Stimulated activated naive CD8-positive, alpha-beta T cell treated with anti-CD3 and anti-CD28 coated beads, Interleukin-15, amount 100 ng/mL, for 72 hours (primary cell): ENCODE results near the gene MAP4K3.
"Not testable (repeated sequence)": the region's sequence is repeated elsewhere in the genome, so short reads cannot be mapped to it uniquely, and the experiment has no call there.

Source experiments
- ATAC-seq: fragments of 150-1000 bp; cut with Tn5 transposase; 2 replicates; pipeline ENCODE4 v1.10.0; 2021; ENCODE audit warnings: mild to moderate bottlenecking, moderate library complexity
- DNase-seq, 2 donors: peaks; one replicate each; pipeline ENCODE4 v3.0.0; 2021 to 2022
- H3K27ac Mint-ChIP-seq, 2 donors: one replicate each; pipeline ENCODE4 v1.8.0; 2022; ENCODE audit warnings: mild to moderate bottlenecking in 2 of 2, mixed read lengths in 2 of 2, moderate library complexity in 2 of 2
- H3K27me3 Mint-ChIP-seq: one replicate; pipeline ENCODE4 v1.8.0; 2022; ENCODE audit warnings: mixed read lengths
- H3K4me1 Mint-ChIP-seq: one replicate; pipeline ENCODE4 v1.8.0; 2022; ENCODE audit warnings: mild to moderate bottlenecking, mixed read lengths
- H3K4me3 Mint-ChIP-seq, 2 donors: one replicate each; pipeline ENCODE4 v1.8.0; 2022; ENCODE audit warnings: mild to moderate bottlenecking in 2 of 2, mixed read lengths in 2 of 2, moderate library complexity in 1 of 2
- H3K9me3 Mint-ChIP-seq, 2 donors: one replicate each; pipeline ENCODE4 v1.8.0; 2022; ENCODE audit warnings: mixed read lengths in 2 of 2

MAP4K3 gene

GRCh38 chr2:39321056-39322035 is 115.7 kb downstream of the MAP4K3 start:
- not testable (repeated sequence) for H3K27me3 Mint-ChIP-seq, H3K4me1 Mint-ChIP-seq, DNase-seq, ATAC-seq, H3K9me3 Mint-ChIP-seq, H3K4me3 Mint-ChIP-seq
- H3K27ac Mint-ChIP-seq, result peak overlapping the region in 1 of 2 donors; percentile 58

GRCh38 chr2:39320162-39320561 is 116.9 kb downstream of the MAP4K3 start:
- no peak overlapping the region for H3K27ac Mint-ChIP-seq
- no peaks in the 10 kb centered on the region for H3K9me3 Mint-ChIP-seq
- no peaks in the 10 kb centered on the region for H3K4me1 Mint-ChIP-seq
- H3K27me3 Mint-ChIP-seq, result no peaks in the 10 kb centered on the region
- DNase-seq (no peak), ATAC-seq (no peak)
- H3K4me3 Mint-ChIP-seq, result no peak overlapping the region

- DNase-seq (no peak), ATAC-seq (no peak)
- Mint-ChIP-seq H3K4me1 (no peaks in the 10 kb centered on the region), H3K4me3 (no peak overlapping the region), H3K27ac (no peak overlapping the region), H3K9me3 (no peaks in the 10 kb centered on the region), H3K27me3 (no peaks in the 10 kb centered on the region)
Observed at GRCh38 chr2:39313575-39313974, 123.5 kb downstream of the MAP4K3 start.

- no peak overlapping the region for H3K4me3 Mint-ChIP-seq
- H3K9me3 Mint-ChIP-seq, result no peaks in the 10 kb centered on the region
- no peak overlapping the region for H3K27ac Mint-ChIP-seq
- ATAC-seq (no peak), DNase-seq (no peak)
- no peaks in the 10 kb centered on the region for H3K4me1 Mint-ChIP-seq
- H3K27me3 Mint-ChIP-seq, result no peaks in the 10 kb centered on the region
Observed at GRCh38 chr2:39311469-39311868, 125.6 kb downstream of the MAP4K3 start.

DNA sequence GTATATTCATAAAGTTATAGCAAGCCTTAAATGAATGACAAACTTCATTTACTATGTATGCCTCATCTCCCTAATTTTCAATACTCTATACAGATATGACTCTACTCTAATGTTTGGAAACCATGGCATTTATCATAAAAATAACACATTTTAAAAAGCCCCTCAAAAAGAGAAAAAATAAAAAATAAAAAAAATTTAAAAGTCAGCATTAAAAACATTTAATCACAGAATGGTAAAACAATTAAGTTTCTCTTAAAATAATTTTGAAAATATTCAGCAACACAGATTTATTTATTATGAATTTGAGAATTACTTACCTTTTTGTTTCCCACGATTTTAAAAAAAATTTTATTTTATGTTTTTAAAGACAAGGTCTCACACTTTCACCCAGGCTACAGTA is 128.3 kb downstream of the MAP4K3 start:
- no peak for DNase-seq
- Mint-ChIP-seq H3K4me3 (no peak overlapping the region), H3K4me1 (no peaks in the 10 kb centered on the region), H3K9me3 (no peaks in the 10 kb centered on the region), H3K27ac (no peak overlapping the region), H3K27me3 (no peaks in the 10 kb centered on the region)
- no peak for ATAC-seq

DNA sequence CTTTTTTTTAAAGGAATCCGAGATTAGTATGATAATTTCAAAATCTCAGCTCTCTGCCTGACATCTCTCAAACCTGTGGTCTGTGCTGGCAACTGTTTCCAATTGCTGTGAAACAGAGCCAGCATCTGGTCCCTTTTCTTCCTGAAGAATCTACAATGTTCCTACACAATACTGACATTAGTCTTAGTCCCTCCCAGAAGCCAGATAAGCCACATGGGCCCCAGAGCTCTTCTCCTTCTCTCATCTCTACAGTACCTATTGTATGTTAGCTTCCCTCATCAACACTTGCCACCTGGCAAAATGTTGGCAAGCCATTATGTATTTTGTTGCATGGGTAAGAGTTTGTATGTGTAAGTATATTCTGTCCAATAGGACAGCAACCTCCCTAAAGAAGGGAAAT is 130.5 kb downstream of the MAP4K3 start:
- Mint-ChIP-seq H3K4me1 (no peaks in the 10 kb centered on the region), H3K27ac (no peak overlapping the region), H3K4me3 (no peak overlapping the region), H3K27me3 (no peaks in the 10 kb centered on the region), H3K9me3 (no peaks in the 10 kb centered on the region)
- DNase-seq (no peak), ATAC-seq (no peak)

- Mint-ChIP-seq H3K27me3 (no peaks in the 10 kb centered on the region), H3K4me1 (no peaks in the 10 kb centered on the region), H3K9me3 (no peaks in the 10 kb centered on the region), H3K27ac (no peak overlapping the region), H3K4me3 (no peak overlapping the region)
- DNase-seq, result no peak
- no peak for ATAC-seq
Observed at GRCh38 chr2:39304729-39305128, 132.4 kb downstream of the MAP4K3 start.

DNA sequence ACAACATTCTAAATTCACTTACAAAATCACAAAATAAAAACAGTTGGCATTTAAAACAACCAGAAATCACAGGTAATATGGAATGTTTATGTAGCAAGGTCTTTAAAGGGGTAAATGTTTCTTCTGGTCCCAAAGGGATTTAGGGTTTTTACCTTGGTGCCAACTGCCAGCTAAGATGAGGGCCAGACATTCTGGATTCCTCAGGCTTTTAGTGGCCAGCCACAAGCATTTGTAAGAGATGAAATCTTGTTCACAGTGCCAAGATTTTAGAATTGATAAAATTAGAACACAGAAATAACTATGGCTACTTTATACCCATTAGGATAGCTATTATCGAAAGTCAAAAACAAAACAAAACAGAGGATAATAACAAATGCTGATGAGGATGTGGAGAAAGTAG is 132.9 kb downstream of the MAP4K3 start:
- Mint-ChIP-seq H3K4me1 (no peaks in the 10 kb centered on the region), H3K9me3 (no peaks in the 10 kb centered on the region), H3K4me3 (no peak overlapping the region), H3K27me3 (no peaks in the 10 kb centered on the region), H3K27ac (no peak overlapping the region)
- no peak for ATAC-seq
- DNase-seq, result no peak

GRCh38 chr2:39301352-39301751 is 135.7 kb downstream of the MAP4K3 start:
- no peak overlapping the region for H3K4me3 Mint-ChIP-seq
- no peak overlapping the region for H3K27ac Mint-ChIP-seq
- no peaks in the 10 kb centered on the region for H3K4me1 Mint-ChIP-seq
- H3K27me3 Mint-ChIP-seq, result no peaks in the 10 kb centered on the region
- DNase-seq (no peak), ATAC-seq (no peak)
- no peaks in the 10 kb centered on the region for H3K9me3 Mint-ChIP-seq

- Mint-ChIP-seq H3K4me3 (no peak overlapping the region), H3K27me3 (no peaks in the 10 kb centered on the region), H3K27ac (no peak overlapping the region), H3K9me3 (no peaks in the 10 kb centered on the region), H3K4me1 (no peaks in the 10 kb centered on the region)
- DNase-seq (no peak), ATAC-seq (no peak)
Observed at GRCh38 chr2:39300044-39300978, 136.8 kb downstream of the MAP4K3 start.

DNA sequence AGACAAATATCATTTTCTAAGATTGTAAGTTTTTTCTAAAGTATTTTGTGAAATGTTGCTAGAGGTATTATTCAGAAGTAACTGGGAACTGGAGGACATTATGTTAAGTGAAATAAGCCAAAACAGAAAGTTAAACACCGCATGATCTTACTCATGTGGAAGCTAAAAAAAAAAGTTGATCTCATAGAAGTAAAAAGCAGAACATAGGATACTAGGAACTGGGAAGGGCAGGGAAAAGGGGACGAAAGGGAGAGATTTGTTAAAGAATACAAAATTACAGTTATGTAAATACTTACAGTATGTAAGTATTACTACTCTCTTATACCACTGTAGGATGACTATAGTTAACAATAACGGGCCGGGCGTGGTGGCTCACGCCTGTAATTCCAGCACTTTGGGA is 146.7 kb downstream of the MAP4K3 start:
- ATAC-seq, result no peak

DNA sequence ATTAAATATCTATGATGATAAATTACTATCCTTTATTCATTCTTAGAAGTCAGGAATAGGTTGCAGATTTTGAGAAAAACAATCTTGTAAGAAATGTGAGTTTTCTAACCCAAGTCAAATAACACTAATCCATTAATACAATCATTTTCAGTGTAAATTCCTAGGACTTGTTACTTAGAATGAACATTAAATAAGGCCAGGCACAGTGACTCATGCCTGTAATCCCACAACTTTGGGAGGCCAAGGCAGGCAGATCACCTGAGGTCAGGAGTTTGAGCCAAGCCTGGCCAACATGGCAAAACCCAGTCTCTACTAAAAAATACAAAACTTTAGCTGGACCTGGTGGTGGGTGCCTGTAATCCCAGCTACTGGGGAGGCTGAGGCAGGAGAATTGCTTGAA is 147.5 kb downstream of the MAP4K3 start:
- Mint-ChIP-seq H3K9me3 (no peaks in the 10 kb centered on the region), H3K4me3 (no peak overlapping the region), H3K27me3 (no peaks in the 10 kb centered on the region), H3K4me1 (no peaks in the 10 kb centered on the region), H3K27ac (no peak overlapping the region)
- DNase-seq (no peak), ATAC-seq (no peak)

More for the DNA sequence above, 146.7 kb downstream of the MAP4K3 start:
- H3K27me3 Mint-ChIP-seq, result no peaks in the 10 kb centered on the region
- no peaks in the 10 kb centered on the region for H3K4me1 Mint-ChIP-seq
- H3K4me3 Mint-ChIP-seq, result no peak overlapping the region
- H3K27ac Mint-ChIP-seq, result no peak overlapping the region
- H3K9me3 Mint-ChIP-seq, result no peaks in the 10 kb centered on the region
- no peak for DNase-seq

- H3K27ac Mint-ChIP-seq, result no peak overlapping the region
- no peaks in the 10 kb centered on the region for H3K4me1 Mint-ChIP-seq
- H3K4me3 Mint-ChIP-seq, result no peak overlapping the region
- DNase-seq, result no peak
- no peak for ATAC-seq
- no peaks in the 10 kb centered on the region for H3K27me3 Mint-ChIP-seq
- no peaks in the 10 kb centered on the region for H3K9me3 Mint-ChIP-seq
Observed at GRCh38 chr2:39283561-39283960, 153.5 kb downstream of the MAP4K3 start.

GRCh38 chr2:39281391-39281790 is 155.7 kb downstream of the MAP4K3 start:
- no peak overlapping the region for H3K27ac Mint-ChIP-seq
- H3K27me3 Mint-ChIP-seq, result no peaks in the 10 kb centered on the region
- DNase-seq, result no peak
- H3K4me1 Mint-ChIP-seq, result no peaks in the 10 kb centered on the region
- no peak for ATAC-seq
- H3K4me3 Mint-ChIP-seq, result no peak overlapping the region
- no peaks in the 10 kb centered on the region for H3K9me3 Mint-ChIP-seq

GRCh38 chr2:39275016-39275415 is 162.1 kb downstream of the MAP4K3 start:
- Mint-ChIP-seq H3K4me3 (no peak overlapping the region), H3K4me1 (no peaks in the 10 kb centered on the region), H3K27me3 (no peaks in the 10 kb centered on the region), H3K9me3 (no peaks in the 10 kb centered on the region), H3K27ac (no peak overlapping the region)
- ATAC-seq (no peak), DNase-seq (no peak)

DNA sequence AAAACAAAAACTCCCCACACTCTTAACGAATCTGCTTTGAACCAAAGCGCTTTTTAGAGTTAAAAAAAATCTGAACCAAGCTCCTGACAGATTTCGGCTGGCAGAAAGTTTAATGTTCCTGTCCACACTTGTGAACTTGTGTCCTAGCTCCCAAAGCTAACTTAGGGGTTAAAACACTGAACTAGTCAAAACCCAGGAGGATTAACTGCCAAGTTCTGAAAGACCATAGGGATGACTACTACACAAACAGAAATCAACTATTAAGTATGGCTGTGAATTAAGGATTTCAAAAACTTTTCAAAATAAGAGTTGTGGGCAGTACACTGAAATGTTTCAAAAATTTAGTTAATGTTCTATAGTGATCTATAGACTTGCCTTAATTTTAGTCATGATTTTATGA is 167.1 kb downstream of the MAP4K3 start:
- H3K27ac Mint-ChIP-seq, result no peak overlapping the region
- DNase-seq (no peak), ATAC-seq (no peak)
- H3K9me3 Mint-ChIP-seq, result no peaks in the 10 kb centered on the region
- no peak overlapping the region for H3K4me3 Mint-ChIP-seq
- no peaks in the 10 kb centered on the region for H3K27me3 Mint-ChIP-seq
- H3K4me1 Mint-ChIP-seq, result peaks cover 18% of the 10 kb centered on the region
